Body of pancreas (tissue), 4 donors: ENCODE results near the gene CPSF4L.

Source experiments
- POLR2A ChIP-seq, 3 donors: fragments of 450-650 bp; IDR thresholded peaks; one replicate each; pipeline ENCODE4 v1.6.1; 2016; ENCODE audit warnings: antibody characterized with exemption in 3 of 3, mild to moderate bottlenecking in 2 of 3
- TF ChIP-seq, protein P1 (sequence below), 7 experiments: fragments of 450-650 bp in 4 of 7; fragments of 200-600 bp in 3 of 7; sonication (generic) in 3 of 7; IDR thresholded peaks; one replicate each; pipeline ENCODE4 v1.5.1; 2016 to 2019; ENCODE audit warnings: antibody characterized with exemption in 7 of 7

DNA sequence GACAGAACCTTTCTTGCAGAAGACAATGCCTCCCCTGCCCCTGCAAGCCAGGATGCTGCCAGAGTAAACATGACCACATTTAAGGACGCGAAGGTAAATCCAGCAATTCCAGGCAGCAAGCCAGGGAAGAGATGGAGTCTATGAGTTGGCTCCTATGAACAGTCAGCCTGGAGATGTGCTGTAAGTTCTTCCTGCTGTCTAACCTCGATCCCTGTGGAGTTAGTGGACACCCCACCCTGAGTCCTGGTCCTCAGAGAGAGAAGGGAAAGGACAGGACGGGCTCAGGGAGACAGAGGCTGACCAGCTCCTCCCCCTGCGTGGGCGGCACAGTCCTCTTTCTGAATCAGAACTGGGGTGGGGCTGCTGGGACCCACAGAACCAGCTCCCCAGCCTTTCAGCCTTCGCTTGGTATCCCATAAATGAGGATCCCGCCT lies 25.2 kb upstream of the CPSF4L start:
- TF ChIP-seq, protein P1, sequence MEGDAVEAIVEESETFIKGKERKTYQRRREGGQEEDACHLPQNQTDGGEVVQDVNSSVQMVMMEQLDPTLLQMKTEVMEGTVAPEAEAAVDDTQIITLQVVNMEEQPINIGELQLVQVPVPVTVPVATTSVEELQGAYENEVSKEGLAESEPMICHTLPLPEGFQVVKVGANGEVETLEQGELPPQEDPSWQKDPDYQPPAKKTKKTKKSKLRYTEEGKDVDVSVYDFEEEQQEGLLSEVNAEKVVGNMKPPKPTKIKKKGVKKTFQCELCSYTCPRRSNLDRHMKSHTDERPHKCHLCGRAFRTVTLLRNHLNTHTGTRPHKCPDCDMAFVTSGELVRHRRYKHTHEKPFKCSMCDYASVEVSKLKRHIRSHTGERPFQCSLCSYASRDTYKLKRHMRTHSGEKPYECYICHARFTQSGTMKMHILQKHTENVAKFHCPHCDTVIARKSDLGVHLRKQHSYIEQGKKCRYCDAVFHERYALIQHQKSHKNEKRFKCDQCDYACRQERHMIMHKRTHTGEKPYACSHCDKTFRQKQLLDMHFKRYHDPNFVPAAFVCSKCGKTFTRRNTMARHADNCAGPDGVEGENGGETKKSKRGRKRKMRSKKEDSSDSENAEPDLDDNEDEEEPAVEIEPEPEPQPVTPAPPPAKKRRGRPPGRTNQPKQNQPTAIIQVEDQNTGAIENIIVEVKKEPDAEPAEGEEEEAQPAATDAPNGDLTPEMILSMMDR (IDR thresholded peaks at IDR 0.05): no peak
- no peak for TF ChIP-seq POLR2A (IDR thresholded peaks at IDR 0.05)
